HG03103 (cell line): ENCODE results near the gene CLASP2.

Experiments used
- ATAC-seq: cut with Tn5 transposase; IDR thresholded peaks from one replicate; pipeline ENCODE4 v1.9.1; 2021; ENCODE audit warnings: low read depth; ENCODE audit not compliant: unreplicated experiment

CLASP2 gene

GRCh38 chr3:33642806-33643205, 75.2 kb downstream of the CLASP2 start:
- no peak for ATAC-seq

GRCh38 chr3:33639889-33640288, 78.2 kb downstream of the CLASP2 start:
- ATAC-seq: no peak

GRCh38 chr3:33637482-33637881, 80.6 kb downstream of the CLASP2 start:
- no peak for ATAC-seq

GRCh38 chr3:33636125-33636850, 81.8 kb downstream of the CLASP2 start:
- ATAC-seq: no peak

- ATAC-seq: no peak
Measured at GRCh38 chr3:33634262-33634661, 83.8 kb downstream of the CLASP2 start.

GRCh38 chr3:33629219-33629618, 88.8 kb downstream of the CLASP2 start:
- ATAC-seq: no peak

- no peak for ATAC-seq
Measured at GRCh38 chr3:33624756-33625155, 93.3 kb downstream of the CLASP2 start.

- ATAC-seq: no peak
Measured at GRCh38 chr3:33613041-33613440, 105.0 kb downstream of the CLASP2 start.

GRCh38 chr3:33612607-33613006, 105.4 kb downstream of the CLASP2 start:
- no peak for ATAC-seq

- ATAC-seq: no peak
Measured at GRCh38 chr3:33602829-33603228, 115.2 kb downstream of the CLASP2 start.

GRCh38 chr3:33597257-33597689, 120.8 kb downstream of the CLASP2 start:
- no peak for ATAC-seq

- no peak for ATAC-seq
Measured at GRCh38 chr3:33592999-33593398, 125.1 kb downstream of the CLASP2 start.

GRCh38 chr3:33590541-33590940, 127.5 kb downstream of the CLASP2 start:
- ATAC-seq: no peak

- no peak for ATAC-seq
Measured at GRCh38 chr3:33586402-33586801, 131.7 kb downstream of the CLASP2 start.

- no peak for ATAC-seq
Measured at GRCh38 chr3:33582234-33582633, 135.8 kb downstream of the CLASP2 start.

GRCh38 chr3:33581666-33582065, 136.4 kb downstream of the CLASP2 start:
- no peak for ATAC-seq

GRCh38 chr3:33579840-33580239, 138.2 kb downstream of the CLASP2 start:
- no peak for ATAC-seq

GRCh38 chr3:33579178-33579510, 138.9 kb downstream of the CLASP2 start:
- ATAC-seq: no peak

GRCh38 chr3:33578325-33579177, 139.5 kb downstream of the CLASP2 start:
- no peak for ATAC-seq

- no peak for ATAC-seq
Measured at GRCh38 chr3:33577588-33577987, 140.5 kb downstream of the CLASP2 start.

- no peak for ATAC-seq
Measured at GRCh38 chr3:33577173-33577572, 140.9 kb downstream of the CLASP2 start.

- ATAC-seq: no peak
Measured at GRCh38 chr3:33575311-33575710, 142.7 kb downstream of the CLASP2 start.
